Measurements from ENCODE around the gene PEMT.

- TF ChIP-seq CTCF (IDR thresholded peaks at IDR 0.05) (no peak), POLR2A (IDR thresholded peaks at IDR 0.05) (no peak)
These were observed 21.8 kb downstream of the PEMT start for GRCh38 chr17:17569691-17570090.
